ENCODE data around the gene ZFYVE28.

GRCh38 chr4:2292646-2293108 lies 125.8 kb downstream of the ZFYVE28 start:
- TF ChIP-seq POLR2A (IDR thresholded peaks at IDR 0.05): no peak
- no peak for TF ChIP-seq CTCF (IDR thresholded peaks at IDR 0.05)
